GM18909 (cell line): ENCODE results near the gene HPCAL1.

Experiments used
- ATAC-seq: cut with Tn5 transposase; IDR thresholded peaks from one replicate; pipeline ENCODE4 v1.9.1; 2021; ENCODE audit warnings: mild to moderate bottlenecking; ENCODE audit not compliant: unreplicated experiment, poor library complexity

HPCAL1 gene

GRCh38 chr2:10331702-10332401 is 29.1 kb downstream of the HPCAL1 start:
- peak; percentile 70 for ATAC-seq

DNA sequence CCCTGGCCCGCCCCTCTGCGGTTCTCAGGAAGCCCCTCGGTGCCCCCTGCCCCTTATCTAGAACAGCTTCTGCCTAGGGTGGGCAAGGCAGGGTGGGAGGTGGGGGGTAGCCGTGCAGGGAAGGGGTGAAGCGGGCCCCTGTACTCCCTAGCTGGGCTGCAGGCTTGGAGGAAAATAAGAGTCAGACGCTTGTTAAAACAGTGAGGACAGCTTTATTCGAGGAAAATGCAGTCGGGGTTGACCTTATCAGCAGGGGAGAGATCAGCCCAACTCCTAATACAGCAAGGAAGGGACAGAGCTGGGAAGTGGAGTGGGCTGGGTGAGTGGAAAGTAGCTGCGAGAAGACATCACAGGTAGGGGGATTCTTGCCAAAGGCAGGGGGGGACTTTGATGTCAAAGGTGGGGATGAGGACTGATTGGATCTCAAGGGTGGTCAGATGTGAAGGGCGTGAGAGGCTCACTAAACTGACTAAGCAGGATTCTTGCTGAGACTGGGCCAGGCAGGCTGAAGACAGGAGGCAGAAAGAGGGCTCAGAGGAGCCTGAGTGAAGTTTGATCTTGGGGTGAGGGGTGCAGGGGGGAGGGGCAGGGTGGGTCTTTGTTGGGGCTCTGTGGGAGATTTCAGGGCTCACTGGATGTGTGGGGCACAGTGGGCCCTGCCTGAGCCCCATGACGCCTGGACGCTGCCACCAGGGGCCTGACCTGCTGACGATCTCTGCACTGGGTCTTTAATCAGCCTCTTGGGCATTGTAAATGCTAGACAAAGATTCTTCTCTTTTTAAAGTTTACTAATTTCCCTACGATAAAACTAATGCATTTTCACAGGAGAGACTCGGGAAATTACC is 29.9 kb downstream of the HPCAL1 start:
- no peak for ATAC-seq

GRCh38 chr2:10333247-10333613 is 30.5 kb downstream of the HPCAL1 start:
- no peak for ATAC-seq

DNA sequence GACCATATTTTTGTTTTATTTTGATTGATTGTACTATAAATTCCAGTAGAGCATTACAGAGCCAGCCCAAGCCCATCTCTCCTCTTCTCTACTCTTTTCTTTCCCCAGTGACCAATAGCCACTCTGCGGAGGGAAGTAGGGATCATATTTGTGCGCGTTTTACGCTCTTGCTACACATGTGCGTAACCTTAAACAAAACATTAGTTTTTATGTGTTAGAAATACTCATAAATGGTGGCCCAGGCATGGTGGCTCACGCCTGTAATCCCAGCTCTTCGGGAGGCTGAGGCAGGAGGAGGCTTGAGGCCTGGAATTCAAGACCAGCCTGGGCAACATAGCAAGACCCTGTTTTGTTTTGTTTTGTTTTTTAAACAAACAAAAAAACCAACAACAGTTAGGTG is 31.3 kb downstream of the HPCAL1 start:
- ATAC-seq = no peak

GRCh38 chr2:10335046-10335840 is 32.5 kb downstream of the HPCAL1 start:
- ATAC-seq = no peak

DNA sequence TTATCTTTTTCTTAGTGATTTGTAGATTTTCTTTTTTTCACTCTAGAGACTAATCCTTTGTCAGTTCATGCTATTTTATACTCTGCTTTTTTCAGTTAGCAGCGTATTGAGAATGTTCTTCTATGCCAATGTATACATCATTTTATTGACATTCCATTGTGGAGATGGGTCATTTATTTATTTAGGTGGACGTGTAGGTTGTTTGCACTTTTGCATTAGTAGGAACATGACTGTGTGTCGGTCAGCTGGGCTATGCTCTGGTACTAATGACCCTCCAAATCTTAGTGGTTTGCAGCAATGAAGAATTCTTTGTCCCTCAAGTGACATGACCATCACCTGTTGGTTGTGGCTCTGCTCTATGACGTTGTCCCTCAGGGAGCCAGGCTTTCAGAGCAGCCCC is 33.6 kb downstream of the HPCAL1 start:
- ATAC-seq = no peak

DNA sequence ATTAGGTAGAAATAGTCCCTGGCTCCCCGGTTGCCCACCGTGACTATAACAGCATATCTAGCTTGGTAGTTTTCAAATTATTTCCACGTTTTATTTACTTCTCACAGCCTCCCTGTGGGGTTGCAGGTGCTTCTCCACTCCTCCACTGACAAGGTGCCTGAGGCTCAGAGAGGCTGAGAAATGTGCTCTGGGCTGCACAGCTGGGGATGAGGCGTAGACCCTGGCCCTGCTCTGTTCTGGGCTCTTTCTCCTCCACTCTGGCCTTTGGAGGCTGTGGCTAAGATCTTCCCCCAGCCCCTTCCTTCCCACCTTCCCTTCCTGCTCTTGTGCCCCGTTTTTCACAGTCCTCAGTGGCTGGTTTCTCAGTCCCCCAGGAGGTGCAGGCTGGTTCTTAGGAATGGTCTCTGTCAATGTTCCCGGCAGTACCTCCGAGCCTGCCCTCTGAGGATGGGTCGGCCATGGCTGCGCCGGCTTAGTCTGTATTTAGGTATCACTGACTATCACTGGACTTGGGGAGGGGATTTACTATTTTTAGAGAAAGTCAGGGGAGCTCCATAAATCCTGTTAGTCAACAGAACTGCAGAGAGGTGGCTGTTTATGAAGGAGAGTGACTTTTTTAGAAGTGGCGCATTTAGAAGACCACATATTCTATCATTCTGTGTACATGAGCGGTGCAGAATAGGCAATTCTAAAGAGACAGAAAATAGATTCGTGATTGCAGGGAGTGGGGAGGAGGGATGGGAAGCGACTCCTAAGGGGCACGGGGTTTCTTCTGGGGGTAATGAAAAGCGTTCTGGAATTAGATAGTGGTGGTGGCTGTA is 35.0 kb downstream of the HPCAL1 start:
- ATAC-seq = no peak

DNA sequence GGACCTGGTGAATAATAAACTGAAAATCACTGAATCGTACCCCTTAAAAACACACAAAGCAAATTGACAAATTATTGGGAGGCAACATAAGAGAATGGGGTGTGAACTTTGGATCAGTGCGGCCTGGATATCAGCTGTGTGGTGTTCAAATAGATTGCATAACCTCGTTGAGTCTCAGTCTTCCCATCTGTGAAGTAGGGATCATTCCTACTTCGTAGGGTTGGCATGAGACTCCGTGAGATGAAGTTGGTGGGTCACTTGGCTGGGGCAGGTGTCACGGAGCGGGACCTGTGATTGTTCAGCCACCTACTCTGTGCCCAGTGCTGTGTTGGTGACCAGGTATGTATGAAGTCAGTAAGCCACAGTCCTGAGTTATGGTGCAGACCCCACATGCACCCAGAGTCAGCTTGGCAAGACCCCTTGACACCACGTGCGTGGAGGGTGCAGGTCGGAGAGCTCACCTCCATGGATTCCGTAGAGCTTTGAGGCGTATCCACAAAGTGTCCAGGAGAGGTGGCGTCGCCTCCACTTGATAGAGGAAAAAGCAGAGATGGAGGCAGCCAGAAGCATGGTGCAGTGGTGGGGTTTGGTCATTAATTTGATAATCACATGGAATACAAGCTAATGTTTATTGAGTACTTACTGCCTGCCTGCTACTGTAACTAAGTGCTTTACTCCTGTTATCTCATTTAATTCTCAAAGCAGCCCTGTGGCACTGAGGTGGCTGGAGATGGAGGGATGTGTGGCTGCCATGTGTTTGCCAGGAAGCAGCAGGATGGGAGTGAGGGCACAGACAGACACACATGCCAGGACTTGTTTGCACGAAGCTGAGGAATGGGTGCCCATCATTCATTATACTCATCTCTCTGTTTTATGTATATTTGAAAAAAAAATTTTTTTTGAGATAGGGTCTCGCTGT is 35.8 kb downstream of the HPCAL1 start:
- no peak for ATAC-seq

DNA sequence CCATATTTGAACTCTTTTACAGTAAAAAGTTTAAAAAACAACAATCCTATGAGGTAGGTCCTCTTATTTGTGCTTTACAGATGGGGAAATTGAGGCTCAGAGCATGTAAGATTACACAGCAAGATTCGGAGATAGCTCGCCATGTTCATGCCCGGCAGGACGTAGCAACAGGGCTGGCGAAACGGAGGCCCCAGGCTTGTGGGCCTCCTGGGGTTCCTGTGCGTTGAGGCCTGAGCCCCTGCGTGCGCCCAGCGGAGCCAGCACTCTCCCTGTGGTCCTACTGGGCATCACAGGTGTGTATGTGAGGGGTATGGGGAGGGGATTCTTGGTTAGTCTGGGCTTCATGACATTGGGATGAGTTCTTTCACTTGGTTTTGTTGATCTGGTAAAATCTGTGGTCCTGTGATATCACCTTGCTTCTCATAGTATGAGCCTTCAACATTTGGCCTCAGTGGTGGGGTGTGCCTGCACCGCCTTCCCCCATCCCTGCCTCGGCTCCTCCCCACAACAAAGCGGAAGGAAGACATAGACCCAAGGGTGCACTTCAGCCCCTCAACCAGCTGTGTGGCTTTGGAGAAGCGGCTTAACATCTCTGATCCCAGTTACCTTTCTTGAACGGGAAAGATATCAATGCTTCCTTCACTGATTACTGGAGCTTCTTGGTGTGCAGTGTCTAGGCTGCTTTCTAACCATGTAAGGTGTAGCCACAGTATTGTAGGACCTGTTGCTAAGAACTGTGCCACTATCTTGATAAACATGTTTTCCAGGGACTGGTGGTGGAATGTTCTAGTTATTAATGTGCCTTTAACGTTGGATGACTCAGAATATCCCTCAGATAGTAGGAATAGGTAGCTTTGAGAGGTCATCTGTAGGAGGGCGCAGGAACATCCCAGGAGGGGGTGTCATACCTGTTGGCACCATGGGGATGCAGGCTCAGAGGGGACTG is 37.2 kb downstream of the HPCAL1 start:
- no peak for ATAC-seq

DNA sequence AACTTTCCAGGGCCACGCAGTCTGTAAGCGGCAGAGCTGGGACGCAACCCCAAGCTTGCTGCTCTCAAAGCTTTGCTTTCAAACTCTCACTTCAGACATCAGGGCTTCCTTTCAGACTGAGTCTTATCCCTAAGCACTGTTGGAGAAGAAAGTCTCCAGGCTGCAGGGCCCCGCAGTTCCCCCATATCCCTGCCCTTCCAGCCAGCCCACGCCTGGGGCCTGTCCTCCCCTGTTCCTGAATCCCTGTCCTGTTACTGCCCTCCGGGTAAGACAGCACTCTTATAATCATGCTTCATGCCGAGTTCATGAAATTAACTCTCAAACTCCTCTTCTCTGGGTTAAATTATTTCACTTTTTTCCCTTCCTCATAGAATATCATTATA is 37.9 kb downstream of the HPCAL1 start:
- ATAC-seq = no peak

DNA sequence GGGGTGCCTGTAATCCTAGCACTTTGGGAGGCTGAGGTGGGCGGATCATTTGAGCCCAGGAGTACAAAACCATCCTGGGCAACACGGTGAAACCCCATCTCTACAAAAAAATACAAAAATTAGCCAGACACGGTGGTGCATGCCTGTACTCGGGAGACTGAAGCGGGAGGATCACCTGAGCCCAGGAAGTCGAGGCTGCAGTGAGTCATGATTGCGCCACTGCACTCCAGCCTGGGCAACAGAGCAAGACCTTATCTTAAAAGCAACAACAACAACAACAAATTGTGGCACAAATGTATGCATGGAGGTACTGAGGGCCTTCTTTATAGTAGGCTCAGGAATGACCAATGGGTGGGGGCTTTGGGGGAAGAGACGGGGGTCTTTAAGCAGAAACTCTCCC is 38.5 kb downstream of the HPCAL1 start:
- no peak for ATAC-seq

GRCh38 chr2:10342245-10342951 is 39.7 kb downstream of the HPCAL1 start:
- no peak for ATAC-seq

- no peak for ATAC-seq
Observed at GRCh38 chr2:10343191-10343590, 40.5 kb downstream of the HPCAL1 start.

GRCh38 chr2:10343658-10344057 is 41.0 kb downstream of the HPCAL1 start:
- ATAC-seq = no peak

GRCh38 chr2:10344105-10345066 is 41.7 kb downstream of the HPCAL1 start:
- no peak for ATAC-seq

DNA sequence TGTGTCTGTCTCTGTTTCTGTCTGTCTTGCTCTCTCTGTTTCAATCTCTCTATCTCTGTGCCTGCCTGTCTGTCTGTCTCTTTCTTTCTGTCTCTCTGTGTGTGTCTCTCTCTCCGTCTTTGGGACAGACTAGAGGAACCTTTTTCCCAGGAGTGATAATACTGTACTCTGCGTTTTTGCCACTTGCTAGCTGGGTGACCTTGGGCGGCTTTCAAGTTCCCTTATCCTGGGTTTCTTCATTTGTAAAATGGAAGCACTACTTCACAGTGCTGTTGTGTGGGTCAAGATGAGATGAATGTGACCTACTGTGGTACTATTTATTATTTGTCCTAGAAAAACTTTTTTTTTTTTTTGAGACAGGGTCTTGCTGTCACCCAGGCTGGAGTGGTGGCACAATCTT is 42.4 kb downstream of the HPCAL1 start:
- ATAC-seq = no peak
